HG02763 (cell line): ENCODE measurements around the gene CDK14.

Source experiments
- ATAC-seq: cut with Tn5 transposase; IDR thresholded peaks from one replicate; pipeline ENCODE4 v1.9.1; 2021; ENCODE audit warnings: mild to moderate bottlenecking, moderate library complexity; ENCODE audit not compliant: unreplicated experiment

Gene CDK14

DNA sequence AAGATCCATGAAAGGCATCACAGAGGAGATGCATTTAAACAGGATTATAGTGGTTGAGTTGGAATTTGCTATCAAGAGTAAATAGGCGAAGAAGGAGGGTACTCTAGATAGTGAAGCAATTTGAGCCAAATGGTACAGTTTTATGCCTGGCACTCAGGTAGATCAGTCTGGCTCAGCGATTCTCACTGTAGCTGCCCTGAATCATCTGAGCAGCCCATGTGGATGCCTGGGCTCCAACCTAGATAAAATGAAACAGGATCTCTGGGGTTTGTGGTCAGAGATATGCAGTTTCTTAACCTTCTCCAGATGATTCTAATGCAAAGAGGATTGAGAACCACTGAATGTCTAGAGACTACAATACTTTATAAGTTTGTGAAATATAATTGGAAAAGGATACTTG is 386.1 kb downstream of the CDK14 start:
- no peak for ATAC-seq

DNA sequence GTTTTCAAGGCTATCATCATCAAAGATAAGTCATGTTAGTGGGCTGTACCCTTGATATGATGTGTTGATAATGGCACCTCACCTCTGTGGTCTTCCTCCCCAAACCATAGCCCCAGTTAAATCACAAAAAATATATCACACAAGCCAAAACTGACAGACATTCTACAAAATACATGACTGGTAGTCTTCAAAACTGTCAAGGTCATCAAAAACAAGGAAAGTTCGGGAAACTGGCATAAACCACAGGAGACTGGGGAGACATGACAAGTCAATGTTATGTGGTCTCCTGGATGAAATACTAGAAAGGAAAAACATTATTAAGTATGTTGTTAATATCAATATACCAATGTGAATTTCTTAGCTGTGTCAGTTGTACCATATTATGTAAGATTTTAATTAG is 388.6 kb downstream of the CDK14 start:
- no peak for ATAC-seq

DNA sequence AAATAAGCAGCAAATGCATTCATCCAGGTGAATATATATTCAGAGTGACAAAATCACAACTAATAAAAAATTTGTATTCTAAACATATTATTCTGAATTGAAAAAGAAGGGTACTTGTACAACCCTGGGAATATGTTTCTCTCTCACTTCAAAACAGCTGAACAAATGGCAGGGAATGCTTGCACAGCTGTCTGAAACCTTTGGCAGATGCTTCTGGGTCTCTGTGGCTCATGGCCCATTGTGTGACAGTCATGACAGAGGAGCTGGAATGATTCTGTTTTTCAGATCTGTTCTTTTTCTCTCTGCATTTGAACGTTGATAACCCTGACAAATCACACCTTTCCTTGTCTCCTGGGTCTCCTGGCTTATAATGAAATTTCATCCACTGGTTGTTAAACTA is 392.4 kb downstream of the CDK14 start:
- ATAC-seq, result no peak

DNA sequence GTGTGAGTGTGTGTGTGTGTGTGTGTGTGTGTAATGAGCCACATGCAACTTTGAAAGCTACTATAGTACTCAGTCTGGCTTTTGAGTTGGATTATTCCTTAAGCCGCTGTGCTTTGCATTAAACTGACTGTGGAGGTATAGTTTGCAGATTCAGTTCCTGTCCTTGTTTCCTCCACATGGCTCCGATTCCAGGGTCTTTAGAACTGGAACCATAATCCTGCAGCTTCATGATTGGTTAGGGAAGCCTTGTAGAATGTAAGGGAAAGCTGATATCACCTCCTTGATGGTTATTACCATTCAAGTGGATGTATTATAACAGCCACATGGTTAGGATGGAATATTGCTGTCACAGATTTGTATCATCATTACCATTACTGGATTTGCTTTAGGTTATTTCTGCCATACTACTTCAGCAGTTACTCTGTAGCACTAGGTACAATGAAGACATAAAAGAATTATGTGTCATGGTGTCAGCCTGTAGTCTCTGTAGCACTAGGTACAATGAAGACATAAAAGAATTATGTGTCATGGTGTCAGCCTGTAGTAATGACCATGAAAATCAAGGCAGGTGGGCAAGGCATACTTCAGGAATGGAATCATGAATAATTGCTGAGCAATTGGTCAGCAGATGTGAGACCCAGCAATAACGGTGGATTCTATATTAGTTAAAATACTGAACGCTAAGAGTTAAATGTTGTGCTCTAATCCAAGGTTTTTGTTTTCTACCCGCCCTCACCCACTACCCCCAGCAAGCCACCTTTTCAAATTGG is 393.1 kb downstream of the CDK14 start:
- no peak for ATAC-seq

DNA sequence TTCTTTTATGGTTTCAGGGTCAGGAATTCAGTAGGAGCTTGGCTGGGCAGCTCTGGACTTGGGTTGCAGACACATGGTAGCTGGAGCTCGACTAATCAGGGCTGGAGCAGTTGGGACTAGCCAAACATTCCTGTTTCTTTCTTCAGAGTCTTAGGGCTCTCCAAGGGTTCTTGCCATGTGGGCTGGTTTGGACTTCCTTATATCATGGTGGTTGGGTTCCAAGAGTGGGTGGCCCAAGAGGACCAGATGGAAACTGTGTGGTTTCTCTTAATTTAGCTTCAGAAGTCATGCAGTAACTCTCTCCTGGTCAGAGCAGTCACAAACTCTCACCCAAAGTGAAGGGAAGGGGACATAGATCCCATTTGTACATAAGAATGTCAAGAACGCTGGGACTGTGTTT is 398.0 kb downstream of the CDK14 start:
- no peak for ATAC-seq

DNA sequence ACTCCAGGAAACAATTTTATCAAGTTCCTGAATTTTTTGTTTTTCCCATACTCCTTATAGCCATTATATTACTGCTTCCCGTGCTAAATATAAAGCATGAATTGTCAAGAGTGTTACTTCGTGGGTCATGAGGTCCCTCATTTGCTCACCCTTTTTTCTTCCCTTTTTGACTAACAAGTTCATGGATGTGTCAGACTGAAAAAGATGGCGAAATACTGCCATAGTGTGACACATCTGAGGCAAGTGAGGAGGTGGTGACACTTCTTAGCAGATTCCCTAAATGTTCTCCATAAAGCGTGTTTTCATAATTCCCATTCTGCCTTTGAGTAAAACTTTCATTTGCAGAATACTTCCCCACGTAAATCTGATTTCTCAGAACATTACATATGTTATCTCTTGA is 398.5 kb downstream of the CDK14 start:
- no peak for ATAC-seq

DNA sequence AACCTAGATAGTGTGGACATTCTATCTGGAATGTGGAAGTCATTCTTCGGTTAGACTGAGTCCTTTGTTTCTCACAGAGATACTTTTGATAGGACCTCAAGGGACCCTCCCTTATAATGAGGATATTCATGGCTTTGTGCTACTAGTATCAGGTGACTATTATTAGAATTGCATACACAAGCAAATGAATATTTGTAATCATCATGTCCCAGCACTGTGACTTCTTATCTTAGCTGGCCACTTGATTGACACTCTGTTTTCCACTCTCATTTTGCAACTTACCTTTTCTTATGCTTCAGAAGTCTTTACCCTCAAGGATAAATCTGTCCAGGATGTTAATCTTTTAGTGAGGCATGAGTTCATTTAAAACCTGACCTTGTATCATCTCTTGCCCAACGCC is 399.9 kb downstream of the CDK14 start:
- ATAC-seq, result no peak

DNA sequence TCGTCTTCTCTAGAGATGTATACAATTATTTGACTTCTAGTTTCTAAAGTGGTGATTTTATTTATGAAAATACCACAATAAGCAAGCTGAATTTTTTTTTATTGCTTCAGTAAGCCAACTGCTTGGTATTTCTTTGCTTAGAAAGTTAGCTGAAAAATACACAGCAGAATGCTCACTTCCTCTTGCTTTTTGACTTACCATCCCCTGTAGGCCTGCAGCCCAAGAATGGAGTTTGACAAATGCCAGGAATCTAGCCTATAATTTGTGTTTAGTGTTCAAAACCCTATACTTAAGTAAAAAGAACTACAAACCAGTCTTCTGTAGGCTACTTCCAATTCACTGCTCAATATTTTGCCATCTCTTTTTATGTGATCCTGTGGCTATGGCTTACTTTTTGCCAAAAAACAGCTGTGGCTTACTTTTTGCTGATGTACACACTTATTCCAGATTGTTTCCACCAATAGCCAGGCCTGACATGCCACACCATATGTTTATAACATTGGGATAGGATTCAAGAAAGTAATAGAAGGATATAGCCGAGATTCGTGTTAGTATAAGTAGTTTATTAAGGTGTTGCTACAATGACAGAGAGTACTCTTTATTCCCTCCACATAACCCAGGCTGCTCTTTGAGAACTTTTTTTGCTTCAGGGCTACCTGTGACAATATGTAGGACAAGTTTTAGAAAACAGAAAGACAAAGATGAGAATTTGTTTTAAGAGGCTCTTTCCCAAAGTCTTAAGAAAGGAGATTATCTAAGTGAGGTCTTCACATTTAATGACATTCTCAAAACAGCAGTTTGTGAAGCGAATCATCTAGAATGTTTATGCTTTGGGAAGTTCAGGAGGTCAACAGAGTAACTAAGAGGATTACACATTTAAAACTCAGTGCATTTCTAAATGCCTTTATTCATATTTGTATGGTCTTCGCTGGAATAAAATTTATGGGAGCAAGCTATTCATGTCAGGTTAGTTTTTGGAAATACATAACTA is 404.2 kb downstream of the CDK14 start:
- ATAC-seq, result no peak

DNA sequence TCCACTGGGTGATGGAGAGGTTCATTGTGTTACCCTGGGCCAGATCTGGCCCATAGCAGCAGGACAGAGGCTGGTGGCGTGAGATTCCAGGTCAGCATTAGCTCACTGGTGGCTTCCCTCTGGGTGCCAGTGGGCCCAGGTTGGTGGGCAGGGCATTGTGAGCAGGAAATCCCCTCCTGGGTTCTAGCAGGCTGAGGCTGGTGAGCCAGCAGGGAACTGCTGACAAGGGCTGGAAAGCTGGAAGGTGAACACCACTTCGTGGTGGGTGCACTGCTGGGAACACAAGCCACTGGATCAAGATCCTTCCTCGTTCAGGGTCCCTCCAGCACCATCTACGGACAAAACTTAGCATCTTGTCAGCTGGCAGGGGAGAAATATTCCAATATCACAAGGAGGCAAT is 408.9 kb downstream of the CDK14 start:
- no peak for ATAC-seq

DNA sequence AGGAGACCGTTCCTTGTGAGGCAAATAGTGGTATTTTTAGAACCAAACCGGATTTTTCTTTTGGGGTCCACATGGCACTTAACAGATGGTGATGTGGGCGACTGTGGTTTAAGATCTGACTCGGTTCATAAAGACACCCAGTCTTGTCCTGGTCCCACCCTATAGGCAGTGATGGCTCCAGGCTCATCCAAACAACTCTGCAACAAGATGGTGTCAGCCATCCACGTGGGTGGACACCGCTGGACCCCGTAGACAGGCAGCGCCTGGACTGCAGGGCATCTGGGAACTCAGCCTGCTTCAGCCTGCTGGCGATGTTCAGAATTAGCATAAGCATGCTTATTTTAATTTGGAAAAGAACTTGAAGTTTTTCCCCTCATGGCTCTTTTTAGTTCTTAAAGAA is 409.7 kb downstream of the CDK14 start:
- ATAC-seq, result no peak

DNA sequence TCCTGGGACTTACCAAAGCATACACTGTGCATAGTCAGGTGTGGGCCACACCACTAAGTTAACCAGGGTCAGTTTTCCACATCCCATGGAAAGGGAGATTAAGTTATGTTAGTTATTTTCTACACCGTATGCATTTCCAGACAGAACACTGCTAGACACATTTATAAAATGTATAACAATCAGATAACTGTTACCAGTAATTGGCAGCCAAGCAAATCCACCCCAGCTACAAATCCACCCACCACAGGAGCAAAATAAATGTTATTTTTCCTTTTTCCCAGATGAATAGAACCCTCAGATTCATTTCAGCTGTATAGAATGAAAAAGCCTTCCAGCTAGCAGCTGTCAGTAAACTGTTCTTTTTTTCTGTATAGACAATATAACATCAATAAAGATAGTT is 411.2 kb downstream of the CDK14 start:
- ATAC-seq, result no peak

DNA sequence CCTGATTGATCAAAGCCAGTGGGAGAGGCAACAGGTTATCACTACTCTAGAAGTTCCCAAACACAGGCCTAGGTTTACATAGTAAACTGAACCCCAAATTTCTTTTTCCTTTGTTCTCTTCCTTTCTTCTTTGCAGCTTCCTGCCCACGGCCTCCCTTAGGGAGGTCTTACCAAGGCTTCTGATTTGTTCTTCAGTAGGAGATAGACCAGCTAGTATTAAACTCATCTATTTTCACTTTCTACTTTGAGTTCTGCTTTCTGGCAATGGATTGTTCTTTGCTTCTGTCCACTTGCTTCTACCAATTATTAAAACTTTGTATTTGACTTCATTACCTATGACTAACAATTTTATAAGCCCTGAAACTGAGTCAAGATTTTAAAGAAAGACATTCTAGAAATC is 417.0 kb downstream of the CDK14 start:
- ATAC-seq, result no peak

DNA sequence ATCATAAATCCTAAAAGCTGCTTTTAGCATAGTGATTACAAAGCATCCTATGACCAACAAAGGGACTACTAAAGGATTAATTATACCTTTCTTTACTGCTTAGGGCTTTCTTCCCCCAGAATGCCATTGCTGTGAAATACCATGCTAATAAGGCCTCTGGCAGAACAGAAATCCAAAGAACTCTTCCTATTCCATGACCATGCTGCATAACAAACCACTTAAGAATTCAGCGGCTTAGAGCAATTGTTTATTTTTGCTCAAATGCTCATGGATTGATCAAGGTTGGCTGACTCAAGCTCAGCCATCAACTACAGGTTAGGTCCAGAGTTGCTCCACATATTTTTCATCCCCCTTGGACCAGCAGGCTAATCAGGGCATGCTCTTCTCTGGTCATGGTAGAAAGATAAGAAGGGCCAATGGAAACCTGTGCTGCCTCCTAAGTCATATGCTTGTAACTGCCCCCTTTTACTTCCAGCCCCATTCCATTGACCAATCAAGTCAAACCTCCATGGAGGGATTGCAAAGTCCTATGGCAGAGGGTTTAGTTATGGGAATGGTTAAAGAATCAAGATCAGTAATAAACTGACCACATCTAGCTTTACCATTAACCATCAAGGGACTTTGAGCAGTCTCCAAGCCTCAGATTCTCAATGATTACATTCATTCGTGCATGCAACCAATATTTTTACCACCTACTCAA is 423.7 kb downstream of the CDK14 start:
- ATAC-seq, result no peak

DNA sequence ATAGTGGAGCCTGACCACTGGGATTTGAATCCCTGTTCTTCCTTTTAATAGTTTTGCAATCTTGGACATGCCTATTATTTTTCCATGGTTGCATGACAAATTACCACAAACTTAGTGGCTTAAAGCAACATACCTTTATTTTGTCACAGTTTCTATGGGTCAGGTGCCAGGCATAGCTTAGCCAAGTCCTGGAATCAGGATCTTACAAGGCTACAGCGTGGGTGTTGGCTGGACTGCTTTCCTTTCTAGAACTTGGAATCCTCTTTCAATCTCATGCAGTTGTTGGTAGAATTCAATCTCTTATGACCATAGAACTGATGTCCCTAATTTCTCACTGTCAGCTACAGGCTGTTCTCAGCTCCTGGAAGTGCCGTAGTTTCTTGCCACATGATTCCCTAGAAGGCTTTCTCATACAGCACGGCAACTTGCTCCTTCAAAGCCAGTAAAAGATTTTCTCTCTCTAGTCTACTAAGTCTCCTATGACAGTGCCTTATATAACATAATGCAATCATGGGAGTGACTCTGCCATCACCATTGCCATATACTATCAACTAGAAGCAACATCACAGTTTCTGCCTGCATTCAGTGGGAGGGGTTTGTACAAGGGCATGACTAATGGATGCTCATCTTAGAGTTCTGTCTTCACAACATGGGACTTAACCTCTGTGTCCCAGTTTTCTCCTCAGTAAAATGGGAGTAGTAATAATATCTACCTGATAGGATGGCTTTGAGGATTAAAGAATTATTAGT is 424.7 kb downstream of the CDK14 start:
- no peak for ATAC-seq

DNA sequence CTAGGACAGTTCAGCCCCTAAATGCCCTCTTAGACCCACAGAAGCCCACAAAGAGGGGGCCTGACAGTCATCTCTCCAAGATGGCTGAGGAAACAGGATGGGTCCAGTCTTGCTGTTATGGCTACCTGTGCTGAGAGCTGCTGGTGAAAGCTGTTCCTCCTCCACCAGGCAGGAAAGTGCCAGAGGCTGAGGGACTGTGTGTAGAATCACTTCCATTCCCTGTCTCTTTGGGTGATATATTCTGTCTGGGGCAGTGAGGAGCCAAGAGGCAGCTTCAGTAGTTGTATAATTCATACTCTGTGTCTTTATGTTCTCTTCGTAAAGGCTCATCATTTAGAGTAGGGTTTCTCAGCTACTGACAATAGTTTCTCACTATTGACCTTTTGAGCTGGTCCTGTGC is 425.8 kb downstream of the CDK14 start:
- ATAC-seq, result no peak

DNA sequence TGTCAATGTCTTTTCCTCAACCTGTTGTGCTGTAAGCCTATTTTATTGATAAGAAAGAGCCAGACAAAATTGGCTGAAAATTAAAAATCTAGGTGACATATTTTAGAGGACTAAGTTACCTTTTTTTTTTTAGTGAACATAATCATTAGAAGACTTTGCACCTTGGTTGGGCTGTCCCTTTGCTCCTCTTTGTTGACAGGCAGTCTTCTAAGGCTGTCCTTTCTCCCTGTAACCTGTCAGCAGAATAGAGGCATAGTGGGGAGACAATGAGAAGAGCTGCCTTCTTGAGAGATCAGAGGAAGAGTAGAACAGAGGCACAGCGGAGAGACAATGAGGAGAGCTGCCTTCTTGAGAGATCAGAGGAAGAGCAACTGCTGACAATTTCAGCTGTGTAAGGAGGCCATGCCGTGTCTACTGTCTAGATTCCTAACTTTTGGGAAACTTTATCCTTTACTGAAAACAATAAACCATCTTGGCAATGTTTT is 429.8 kb downstream of the CDK14 start:
- ATAC-seq, result no peak

DNA sequence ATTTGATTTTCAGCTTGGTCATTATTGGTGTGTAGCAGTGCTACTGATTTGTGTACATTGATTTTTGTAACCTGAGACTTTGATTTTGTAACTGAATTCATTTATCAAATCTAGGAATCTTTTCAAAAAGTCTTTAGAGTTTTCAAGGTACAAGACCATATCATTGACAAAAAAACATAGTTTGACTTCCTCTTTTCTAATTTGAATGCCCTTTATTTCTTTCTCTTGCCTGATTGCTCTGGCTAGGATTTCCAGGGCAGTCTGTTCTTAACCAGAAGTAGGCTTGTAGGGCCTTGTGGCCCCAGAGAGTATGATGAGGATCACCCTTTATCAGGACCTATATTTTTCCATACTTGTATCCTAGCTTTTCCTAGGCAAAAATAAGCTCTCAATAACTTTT is 433.6 kb downstream of the CDK14 start:
- ATAC-seq, result no peak

DNA sequence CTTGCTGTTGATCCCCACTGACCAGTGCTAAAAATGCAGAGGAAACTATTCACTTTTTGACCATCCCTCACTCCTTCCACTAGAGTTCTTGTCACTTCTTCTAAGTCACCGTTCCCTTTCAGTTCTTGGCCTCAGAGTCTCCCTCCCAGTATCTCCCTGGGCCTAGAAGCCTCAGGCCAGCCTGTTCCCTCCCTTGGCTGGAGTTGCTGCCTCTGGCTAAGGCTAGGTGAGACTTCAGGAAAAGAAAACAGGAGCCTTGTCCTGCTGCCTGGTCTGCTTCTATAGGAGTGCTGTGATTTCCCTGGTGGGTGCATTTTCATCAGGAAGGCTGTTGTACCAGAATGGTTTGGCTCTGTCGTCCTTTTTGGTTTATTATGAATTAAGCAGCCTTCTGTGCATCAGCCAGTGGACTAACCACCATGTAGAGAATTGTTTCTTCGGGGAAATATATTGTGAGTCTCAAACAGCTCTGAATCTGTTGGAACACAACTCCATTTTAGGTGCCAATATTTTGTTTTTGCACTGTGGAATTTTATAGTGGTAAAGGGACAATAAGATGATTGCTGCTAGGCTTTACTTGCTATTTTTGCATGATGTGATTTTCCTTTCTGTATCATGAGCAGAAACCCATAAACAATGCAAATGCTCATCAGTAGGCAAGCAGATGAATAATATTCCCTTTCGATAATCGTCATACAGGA is 434.7 kb downstream of the CDK14 start:
- ATAC-seq, result no peak

DNA sequence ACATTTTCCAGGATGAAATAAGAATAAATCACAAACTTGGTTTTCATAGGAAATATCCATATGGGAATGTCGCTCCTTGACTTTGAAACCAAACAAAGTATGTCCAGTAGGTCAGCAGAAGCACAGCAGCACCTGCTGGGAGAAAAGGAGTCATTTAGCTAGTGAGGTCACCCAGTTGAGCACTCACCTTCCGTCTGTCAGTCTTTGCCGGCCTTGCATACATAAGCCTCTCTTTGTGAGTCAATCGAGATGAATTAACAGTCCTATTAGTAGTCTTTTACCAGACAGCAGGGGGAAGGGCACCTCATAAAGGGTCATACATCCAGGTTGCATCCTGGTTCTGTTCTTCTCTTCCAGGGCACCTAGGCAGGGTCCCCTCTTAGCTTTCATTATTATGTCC is 435.6 kb downstream of the CDK14 start:
- ATAC-seq, result no peak

DNA sequence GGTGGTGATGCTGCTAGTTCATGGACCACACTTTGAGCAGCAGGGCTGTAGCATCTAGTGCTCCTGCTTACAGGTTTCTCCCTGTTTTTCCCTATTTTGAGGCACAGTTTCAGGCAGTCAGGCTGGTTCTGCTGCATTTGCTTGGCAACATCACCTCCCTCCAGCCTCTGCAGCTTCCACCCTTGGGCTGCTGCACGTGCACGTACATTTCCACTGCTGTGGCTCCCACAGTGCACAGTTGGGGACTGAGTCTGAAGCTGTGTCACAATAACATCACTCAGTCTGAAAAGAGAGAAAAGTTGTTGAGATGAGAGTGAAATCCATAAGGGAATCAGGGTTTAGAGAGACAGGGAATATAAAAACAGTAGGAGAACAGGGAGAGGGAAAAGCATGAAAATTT is 437.5 kb downstream of the CDK14 start:
- no peak for ATAC-seq
